GM23338 (cell line): Measurements from ENCODE around the gene ARL6IP5. TPM values are rescaled to one million over a fixed set of nuclear protein-coding genes. Genes with fewer than 3 reads are reported as not detected.
A peak's percentile ranks its signal among the peaks of the same experiment; 100 is the strongest.

Experiments
- ATAC-seq: fragments of 200-7000 bp; cut with Tn5 transposase; 3 replicates; pipeline ENCODE4 v1.9.1; 2020
- DNase-seq: peaks from one replicate; pipeline ENCODE4 v3.0.0-alpha.2; 2015; ENCODE audit warnings: low spot score
- H2AFZ ChIP-seq: fragments of 200-600 bp; sonication (generic); 2 replicates; pipeline ENCODE4 v1.8.0; 2016; ENCODE audit warnings: antibody characterized with exemption, mild to moderate bottlenecking, moderate library complexity
- H3F3A ChIP-seq: fragments of 200-600 bp; sonication (generic); replicated peaks from 2 replicates; pipeline ENCODE4 v1.8.0; 2017; ENCODE audit warnings: antibody characterized with exemption, mixed run types, low read depth
- H3K27ac ChIP-seq: fragments of 200-600 bp; sonication (generic); 2 replicates; pipeline ENCODE4 v1.6.1; 2016; ENCODE audit warnings: low read depth
- H3K27me3 ChIP-seq: fragments of 200-600 bp; sonication (generic); 2 replicates; pipeline ENCODE4 v1.8.0; 2016; ENCODE audit warnings: mild to moderate bottlenecking, mixed run types, moderate library complexity; ENCODE audit not compliant: insufficient read depth
- H3K36me3 ChIP-seq: fragments of 200-600 bp; sonication (generic); 2 replicates; pipeline ENCODE4 v1.8.0; 2016; ENCODE audit warnings: mild to moderate bottlenecking; ENCODE audit not compliant: insufficient read depth
- H3K4me1 ChIP-seq: fragments of 200-600 bp; sonication (generic); 2 replicates; pipeline ENCODE4 v1.8.0; 2016; ENCODE audit warnings: mild to moderate bottlenecking, moderate library complexity; ENCODE audit not compliant: insufficient read depth
- H3K4me2 ChIP-seq: fragments of 200-600 bp; sonication (generic); 2 replicates; pipeline ENCODE4 v1.7.1; 2017; ENCODE audit warnings: mixed run types
- H3K4me3 ChIP-seq: fragments of 200-600 bp; sonication (generic); 2 replicates; pipeline ENCODE4 v1.6.1; 2016; ENCODE audit warnings: mixed run types
- H3K79me2 ChIP-seq: fragments of 200-600 bp; sonication (generic); replicated peaks from 2 replicates; pipeline ENCODE4 v1.8.0; 2017; ENCODE audit warnings: mild to moderate bottlenecking; ENCODE audit not compliant: insufficient read depth
- H3K9me2 ChIP-seq: fragments of 200-600 bp; sonication (generic); 2 replicates; pipeline ENCODE4 v1.8.0; 2017; ENCODE audit not compliant: insufficient read depth
- H4K20me1 ChIP-seq: fragments of 200-600 bp; sonication (generic); replicated peaks from 2 replicates; pipeline ENCODE4 v1.8.0; 2017; ENCODE audit warnings: mild to moderate bottlenecking; ENCODE audit not compliant: insufficient read depth
- H3K27ac Mint-ChIP-seq: 2 replicates; pipeline ENCODE4 v1.8.0; 2020; ENCODE audit warnings: inconsistent platforms, mild to moderate bottlenecking, moderate library complexity, mixed read lengths
- H3K27me3 Mint-ChIP-seq: 3 replicates; pipeline ENCODE4 v1.8.0; 2022; ENCODE audit warnings: low read depth, mild to moderate bottlenecking, moderate library complexity, mixed read lengths, inconsistent platforms; ENCODE audit not compliant: insufficient read depth, poor library complexity
- H3K36me3 Mint-ChIP-seq: 3 replicates; pipeline ENCODE4 v1.8.0; 2021; ENCODE audit warnings: low read depth, mild to moderate bottlenecking, inconsistent platforms, moderate library complexity, mixed read lengths
- H3K4me1 Mint-ChIP-seq: 3 replicates; pipeline ENCODE4 v1.8.0; 2020; ENCODE audit warnings: mild to moderate bottlenecking, inconsistent platforms, mixed read lengths
- H3K4me3 Mint-ChIP-seq: 3 replicates; pipeline ENCODE4 v1.8.0; 2021; ENCODE audit warnings: moderate library complexity, mild to moderate bottlenecking, inconsistent platforms, mixed read lengths
- H3K9me3 Mint-ChIP-seq: 3 replicates; pipeline ENCODE4 v1.8.0; 2020; ENCODE audit warnings: moderate library complexity, mild to moderate bottlenecking, inconsistent platforms, mixed read lengths
- CREB1 ChIP-seq: fragments of 250-450 bp; sonication (Bioruptor Pico); IDR thresholded peaks from 2 replicates; pipeline ENCODE4 v1.5.0; 2020; ENCODE audit warnings: low read depth, mild to moderate bottlenecking, moderate library complexity
- EZH2 ChIP-seq: fragments of 200-600 bp; sonication (generic); IDR thresholded peaks from one replicate; pipeline ENCODE4 v1.8.0; 2017; ENCODE audit warnings: antibody characterized with exemption, mild to moderate bottlenecking, low read depth; ENCODE audit not compliant: unreplicated experiment
- EZH2phosphoT487 ChIP-seq: fragments of 200-600 bp; sonication (generic); IDR thresholded peaks from one replicate; pipeline ENCODE4 v1.8.1; 2018; ENCODE audit warnings: antibody characterized with exemption; ENCODE audit not compliant: unreplicated experiment
- JUNB ChIP-seq: IDR thresholded peaks from one replicate; pipeline ENCODE4 v1.6.1; 2016; ENCODE audit warnings: antibody characterized with exemption; ENCODE audit not compliant: unreplicated experiment
- NANOG ChIP-seq: IDR thresholded peaks from 2 replicates; pipeline ENCODE4 v1.6.1; 2016; ENCODE audit warnings: antibody characterized with exemption, borderline replicate concordance
- POLR2AphosphoS5 ChIP-seq: IDR thresholded peaks from 2 replicates; pipeline ENCODE4 v1.6.1; 2016; ENCODE audit warnings: antibody characterized with exemption, low read depth
- STAT1 ChIP-seq: IDR thresholded peaks from one replicate; pipeline ENCODE4 v1.6.1; 2016; ENCODE audit warnings: antibody characterized with exemption; ENCODE audit not compliant: unreplicated experiment
- ZNF114 ChIP-seq: fragments of 250-450 bp; sonication (Bioruptor Pico); IDR thresholded peaks from 2 replicates; pipeline ENCODE4 v1.5.0; 2020; ENCODE audit warnings: mild to moderate bottlenecking, moderate library complexity
- ZNF331 ChIP-seq: fragments of 250-450 bp; sonication (Bioruptor Pico); IDR thresholded peaks from 2 replicates; pipeline ENCODE4 v1.5.0; 2020; ENCODE audit warnings: low read depth, mild to moderate bottlenecking, moderate library complexity
- polyA plus RNA-seq: library from polyadenylated mRNA; unstranded; fragments of >200 nt; fragmentation: Nextera tagmentation; extraction: Ambion mirVana; gene quantifications from 2 replicates; pipeline ENCODE4 v1.2.1, GENCODE V29; 2016
- total RNA-seq: library from RNA; depleted of rRNA; stranded (reverse); fragments of >200 nt; shearing (Covaris generic); gene quantifications from 2 replicates; pipeline ENCODE4 v1.2.3, GENCODE V29; 2014
- TF ChIP-seq, protein P1 (sequence below): fragments of 250-450 bp; sonication (Bioruptor Pico); IDR thresholded peaks from 2 replicates; pipeline ENCODE4 v1.5.0; 2020; ENCODE audit warnings: mild to moderate bottlenecking, moderate library complexity
- TF ChIP-seq, protein P2 (sequence below): IDR thresholded peaks from one replicate; pipeline ENCODE4 v1.6.1; 2018; ENCODE audit warnings: antibody characterized with exemption; ENCODE audit not compliant: unreplicated experiment
- TF ChIP-seq, protein P3 (sequence below): IDR thresholded peaks from 2 replicates; pipeline ENCODE4 v1.6.1; 2016; ENCODE audit warnings: antibody characterized with exemption
- TF ChIP-seq, protein P4 (sequence below), 2 experiments: fragments of 200-600 bp in 1 of 2; sonication (generic) in 1 of 2; conservative IDR thresholded peaks; 2 replicates each; pipeline versions ENCODE4 v1.5.1 to v1.6.1; 2016 to 2017; ENCODE audit warnings: antibody characterized with exemption in 2 of 2, low read depth in 2 of 2, mild to moderate bottlenecking in 2 of 2, moderate library complexity in 1 of 2

The ARL6IP5 gene
- total and polyA plus RNA-seq, 2 experiments from 2014 or later: 28.8 to 39.8 TPM

DNA sequence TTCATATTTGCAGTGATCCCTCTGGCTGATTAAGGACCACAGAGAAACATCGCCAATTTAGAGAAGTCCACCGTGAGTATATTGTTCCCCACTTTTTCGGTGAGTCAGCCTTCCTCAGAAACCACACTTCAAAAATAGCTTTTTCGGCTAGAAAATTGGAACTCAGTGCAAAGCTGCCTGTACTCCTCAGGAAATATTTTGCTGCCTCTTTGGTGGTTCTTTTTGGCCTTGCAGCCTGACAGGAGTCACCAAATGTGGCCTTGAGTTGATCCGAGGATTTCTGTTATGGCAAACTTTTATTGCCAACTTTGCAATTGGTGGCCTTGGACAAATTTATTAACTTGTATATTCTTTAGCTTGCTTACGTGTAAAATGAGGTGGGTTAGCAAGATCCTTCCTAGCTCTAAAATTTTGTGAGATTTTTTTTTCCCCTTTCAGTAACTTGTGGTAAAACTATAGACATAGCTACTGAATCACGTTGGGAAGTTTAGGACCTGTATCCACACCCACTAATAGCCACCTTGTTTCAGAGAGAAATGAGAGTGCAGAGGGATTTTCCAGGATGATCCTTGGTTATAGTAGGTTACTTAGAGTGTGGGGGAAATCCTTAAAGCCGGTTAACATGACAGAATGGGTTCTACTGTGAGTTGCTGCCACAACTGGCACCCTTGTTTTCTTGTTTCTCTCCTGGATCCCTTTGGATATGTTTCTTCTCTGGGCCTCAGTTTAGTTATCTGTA is 9.9 kb downstream of the ARL6IP5 start:
- Histone ChIP-seq H3F3A (no peaks in the 10 kb centered on the region), H3K4me3 (no peak overlapping the region), H3K9me2 (no peaks in the 10 kb centered on the region), H3K4me1 (peaks cover 44% of the 10 kb centered on the region), H3K27ac (0 out of 2 replicates have a peak overlapping the region, but pooled peaks have one; percentile 70), H3K27me3 (no peaks in the 10 kb centered on the region), H3K4me2 (no peak overlapping the region), H3K36me3 (no peaks in the 10 kb centered on the region), H4K20me1 (no peaks in the 10 kb centered on the region), H3K79me2 (0 out of 2 replicates have a peak, but pooled peaks cover 14% of the 10 kb centered on the region), H2AFZ (no peak overlapping the region)
- Mint-ChIP-seq H3K27me3 (peaks cover 12% of the 10 kb centered on the region), H3K9me3 (no peaks in the 10 kb centered on the region), H3K36me3 (no peaks in the 10 kb centered on the region), H3K27ac (no peak overlapping the region; the same call in 1 of the 2 replicates), H3K4me3 (no peak overlapping the region), H3K4me1 (peaks cover 40% of the 10 kb centered on the region; the same call in 2 of the 3 replicates)
- TF ChIP-seq POLR2AphosphoS5 (no peak), ZNF331 (CRISPR knock-in tag) (no peak), JUNB (no peak), STAT1 (no peak), CREB1 (CRISPR knock-in tag) (no peak), ZNF114 (CRISPR knock-in tag) (no peak), EZH2phosphoT487 (no peak), EZH2 (no peak), NANOG (no peak)
- TF ChIP-seq, protein P1, sequence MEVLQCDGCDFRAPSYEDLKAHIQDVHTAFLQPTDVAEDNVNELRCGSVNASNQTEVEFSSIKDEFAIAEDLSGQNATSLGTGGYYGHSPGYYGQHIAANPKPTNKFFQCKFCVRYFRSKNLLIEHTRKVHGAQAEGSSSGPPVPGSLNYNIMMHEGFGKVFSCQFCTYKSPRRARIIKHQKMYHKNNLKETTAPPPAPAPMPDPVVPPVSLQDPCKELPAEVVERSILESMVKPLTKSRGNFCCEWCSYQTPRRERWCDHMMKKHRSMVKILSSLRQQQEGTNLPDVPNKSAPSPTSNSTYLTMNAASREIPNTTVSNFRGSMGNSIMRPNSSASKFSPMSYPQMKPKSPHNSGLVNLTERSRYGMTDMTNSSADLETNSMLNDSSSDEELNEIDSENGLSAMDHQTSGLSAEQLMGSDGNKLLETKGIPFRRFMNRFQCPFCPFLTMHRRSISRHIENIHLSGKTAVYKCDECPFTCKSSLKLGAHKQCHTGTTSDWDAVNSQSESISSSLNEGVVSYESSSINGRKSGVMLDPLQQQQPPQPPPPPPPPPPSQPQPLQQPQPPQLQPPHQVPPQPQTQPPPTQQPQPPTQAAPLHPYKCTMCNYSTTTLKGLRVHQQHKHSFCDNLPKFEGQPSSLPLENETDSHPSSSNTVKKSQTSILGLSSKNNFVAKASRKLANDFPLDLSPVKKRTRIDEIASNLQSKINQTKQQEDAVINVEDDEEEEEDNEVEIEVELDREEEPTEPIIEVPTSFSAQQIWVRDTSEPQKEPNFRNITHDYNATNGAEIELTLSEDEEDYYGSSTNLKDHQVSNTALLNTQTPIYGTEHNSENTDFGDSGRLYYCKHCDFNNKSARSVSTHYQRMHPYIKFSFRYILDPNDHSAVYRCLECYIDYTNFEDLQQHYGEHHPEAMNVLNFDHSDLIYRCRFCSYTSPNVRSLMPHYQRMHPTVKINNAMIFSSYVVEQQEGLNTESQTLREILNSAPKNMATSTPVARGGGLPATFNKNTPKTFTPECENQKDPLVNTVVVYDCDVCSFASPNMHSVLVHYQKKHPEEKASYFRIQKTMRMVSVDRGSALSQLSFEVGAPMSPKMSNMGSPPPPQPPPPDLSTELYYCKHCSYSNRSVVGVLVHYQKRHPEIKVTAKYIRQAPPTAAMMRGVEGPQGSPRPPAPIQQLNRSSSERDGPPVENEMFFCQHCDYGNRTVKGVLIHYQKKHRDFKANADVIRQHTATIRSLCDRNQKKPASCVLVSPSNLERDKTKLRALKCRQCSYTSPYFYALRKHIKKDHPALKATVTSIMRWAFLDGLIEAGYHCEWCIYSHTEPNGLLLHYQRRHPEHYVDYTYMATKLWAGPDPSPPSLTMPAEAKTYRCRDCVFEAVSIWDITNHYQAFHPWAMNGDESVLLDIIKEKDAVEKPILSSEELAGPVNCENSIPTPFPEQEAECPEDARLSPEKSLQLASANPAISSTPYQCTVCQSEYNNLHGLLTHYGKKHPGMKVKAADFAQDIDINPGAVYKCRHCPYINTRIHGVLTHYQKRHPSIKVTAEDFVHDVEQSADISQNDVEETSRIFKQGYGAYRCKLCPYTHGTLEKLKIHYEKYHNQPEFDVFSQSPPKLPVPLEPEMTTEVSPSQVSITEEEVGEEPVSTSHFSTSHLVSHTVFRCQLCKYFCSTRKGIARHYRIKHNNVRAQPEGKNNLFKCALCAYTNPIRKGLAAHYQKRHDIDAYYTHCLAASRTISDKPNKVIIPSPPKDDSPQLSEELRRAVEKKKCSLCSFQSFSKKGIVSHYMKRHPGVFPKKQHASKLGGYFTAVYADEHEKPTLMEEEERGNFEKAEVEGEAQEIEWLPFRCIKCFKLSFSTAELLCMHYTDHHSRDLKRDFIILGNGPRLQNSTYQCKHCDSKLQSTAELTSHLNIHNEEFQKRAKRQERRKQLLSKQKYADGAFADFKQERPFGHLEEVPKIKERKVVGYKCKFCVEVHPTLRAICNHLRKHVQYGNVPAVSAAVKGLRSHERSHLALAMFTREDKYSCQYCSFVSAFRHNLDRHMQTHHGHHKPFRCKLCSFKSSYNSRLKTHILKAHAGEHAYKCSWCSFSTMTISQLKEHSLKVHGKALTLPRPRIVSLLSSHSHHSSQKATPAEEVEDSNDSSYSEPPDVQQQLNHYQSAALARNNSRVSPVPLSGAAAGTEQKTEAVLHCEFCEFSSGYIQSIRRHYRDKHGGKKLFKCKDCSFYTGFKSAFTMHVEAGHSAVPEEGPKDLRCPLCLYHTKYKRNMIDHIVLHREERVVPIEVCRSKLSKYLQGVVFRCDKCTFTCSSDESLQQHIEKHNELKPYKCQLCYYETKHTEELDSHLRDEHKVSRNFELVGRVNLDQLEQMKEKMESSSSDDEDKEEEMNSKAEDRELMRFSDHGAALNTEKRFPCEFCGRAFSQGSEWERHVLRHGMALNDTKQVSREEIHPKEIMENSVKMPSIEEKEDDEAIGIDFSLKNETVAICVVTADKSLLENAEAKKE (CRISPR knock-in tag): no peak
- TF ChIP-seq, protein P2, sequence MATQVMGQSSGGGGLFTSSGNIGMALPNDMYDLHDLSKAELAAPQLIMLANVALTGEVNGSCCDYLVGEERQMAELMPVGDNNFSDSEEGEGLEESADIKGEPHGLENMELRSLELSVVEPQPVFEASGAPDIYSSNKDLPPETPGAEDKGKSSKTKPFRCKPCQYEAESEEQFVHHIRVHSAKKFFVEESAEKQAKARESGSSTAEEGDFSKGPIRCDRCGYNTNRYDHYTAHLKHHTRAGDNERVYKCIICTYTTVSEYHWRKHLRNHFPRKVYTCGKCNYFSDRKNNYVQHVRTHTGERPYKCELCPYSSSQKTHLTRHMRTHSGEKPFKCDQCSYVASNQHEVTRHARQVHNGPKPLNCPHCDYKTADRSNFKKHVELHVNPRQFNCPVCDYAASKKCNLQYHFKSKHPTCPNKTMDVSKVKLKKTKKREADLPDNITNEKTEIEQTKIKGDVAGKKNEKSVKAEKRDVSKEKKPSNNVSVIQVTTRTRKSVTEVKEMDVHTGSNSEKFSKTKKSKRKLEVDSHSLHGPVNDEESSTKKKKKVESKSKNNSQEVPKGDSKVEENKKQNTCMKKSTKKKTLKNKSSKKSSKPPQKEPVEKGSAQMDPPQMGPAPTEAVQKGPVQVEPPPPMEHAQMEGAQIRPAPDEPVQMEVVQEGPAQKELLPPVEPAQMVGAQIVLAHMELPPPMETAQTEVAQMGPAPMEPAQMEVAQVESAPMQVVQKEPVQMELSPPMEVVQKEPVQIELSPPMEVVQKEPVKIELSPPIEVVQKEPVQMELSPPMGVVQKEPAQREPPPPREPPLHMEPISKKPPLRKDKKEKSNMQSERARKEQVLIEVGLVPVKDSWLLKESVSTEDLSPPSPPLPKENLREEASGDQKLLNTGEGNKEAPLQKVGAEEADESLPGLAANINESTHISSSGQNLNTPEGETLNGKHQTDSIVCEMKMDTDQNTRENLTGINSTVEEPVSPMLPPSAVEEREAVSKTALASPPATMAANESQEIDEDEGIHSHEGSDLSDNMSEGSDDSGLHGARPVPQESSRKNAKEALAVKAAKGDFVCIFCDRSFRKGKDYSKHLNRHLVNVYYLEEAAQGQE: no peak
- TF ChIP-seq, protein P3, sequence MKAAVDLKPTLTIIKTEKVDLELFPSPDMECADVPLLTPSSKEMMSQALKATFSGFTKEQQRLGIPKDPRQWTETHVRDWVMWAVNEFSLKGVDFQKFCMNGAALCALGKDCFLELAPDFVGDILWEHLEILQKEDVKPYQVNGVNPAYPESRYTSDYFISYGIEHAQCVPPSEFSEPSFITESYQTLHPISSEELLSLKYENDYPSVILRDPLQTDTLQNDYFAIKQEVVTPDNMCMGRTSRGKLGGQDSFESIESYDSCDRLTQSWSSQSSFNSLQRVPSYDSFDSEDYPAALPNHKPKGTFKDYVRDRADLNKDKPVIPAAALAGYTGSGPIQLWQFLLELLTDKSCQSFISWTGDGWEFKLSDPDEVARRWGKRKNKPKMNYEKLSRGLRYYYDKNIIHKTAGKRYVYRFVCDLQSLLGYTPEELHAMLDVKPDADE: no peak
- TF ChIP-seq, protein P4, sequence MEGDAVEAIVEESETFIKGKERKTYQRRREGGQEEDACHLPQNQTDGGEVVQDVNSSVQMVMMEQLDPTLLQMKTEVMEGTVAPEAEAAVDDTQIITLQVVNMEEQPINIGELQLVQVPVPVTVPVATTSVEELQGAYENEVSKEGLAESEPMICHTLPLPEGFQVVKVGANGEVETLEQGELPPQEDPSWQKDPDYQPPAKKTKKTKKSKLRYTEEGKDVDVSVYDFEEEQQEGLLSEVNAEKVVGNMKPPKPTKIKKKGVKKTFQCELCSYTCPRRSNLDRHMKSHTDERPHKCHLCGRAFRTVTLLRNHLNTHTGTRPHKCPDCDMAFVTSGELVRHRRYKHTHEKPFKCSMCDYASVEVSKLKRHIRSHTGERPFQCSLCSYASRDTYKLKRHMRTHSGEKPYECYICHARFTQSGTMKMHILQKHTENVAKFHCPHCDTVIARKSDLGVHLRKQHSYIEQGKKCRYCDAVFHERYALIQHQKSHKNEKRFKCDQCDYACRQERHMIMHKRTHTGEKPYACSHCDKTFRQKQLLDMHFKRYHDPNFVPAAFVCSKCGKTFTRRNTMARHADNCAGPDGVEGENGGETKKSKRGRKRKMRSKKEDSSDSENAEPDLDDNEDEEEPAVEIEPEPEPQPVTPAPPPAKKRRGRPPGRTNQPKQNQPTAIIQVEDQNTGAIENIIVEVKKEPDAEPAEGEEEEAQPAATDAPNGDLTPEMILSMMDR (conservative IDR thresholded peaks at IDR 0.05; ENCODE audit: low read depth in 2 of 2): no peak
- no peak for DNase-seq
- ATAC-seq: no peak
